ENCODE results near the gene RNF223. TPM values are rescaled to one million over a fixed set of nuclear protein-coding genes. Genes with fewer than 3 reads are reported as not detected.

RNF223 gene
- total and polyA plus RNA-seq, 4 donors: 0.20 TPM; not detected in 3

DNA sequence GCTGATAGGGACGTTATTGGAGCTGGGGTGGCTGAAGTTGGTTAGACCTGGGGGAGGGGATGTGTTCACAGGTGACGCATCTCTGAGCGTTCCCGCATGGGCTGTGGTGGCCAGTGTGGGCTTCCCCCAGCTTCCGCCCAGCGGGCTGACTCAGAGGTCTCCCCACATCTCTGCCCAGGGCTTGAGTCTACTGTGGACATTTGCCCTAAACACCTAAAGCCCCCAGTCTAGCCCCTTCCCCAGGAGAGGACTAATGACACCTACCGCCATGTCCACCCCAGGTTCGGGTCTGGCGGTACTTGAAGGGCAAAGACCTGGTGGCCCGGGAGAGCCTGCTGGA lies 52.2 kb downstream of the RNF223 start:
- 100% methylated on average over 9 of the region's 10 CpGs for WGBS (ENCODE audit: insufficient coverage)
- Histone ChIP-seq H3K27ac (ENCODE audit: low read depth, low read length) (no peak overlapping the region), H3K4me1 (ENCODE audit: control insufficient read depth, insufficient read depth, low read length) (peaks cover 71% of the 10 kb centered on the region), H3K36me3 (ENCODE audit: control insufficient read depth, insufficient read depth, low read length) (peaks cover 56% of the 10 kb centered on the region), H3K9me3 (ENCODE audit: control insufficient read depth, insufficient read depth, low read length) (no peaks in the 10 kb centered on the region), H3K27me3 (ENCODE audit: control insufficient read depth, insufficient read depth, low read length) (no peaks in the 10 kb centered on the region), H3K4me3 (ENCODE audit: low read depth, low read length) (no peak overlapping the region)
- no peak for DNase-seq (ENCODE audit: low read depth in 4 of 6, low spot score in 6 of 6)

- Histone ChIP-seq H3K36me3 (ENCODE audit: control insufficient read depth, insufficient read depth, low read length) (peaks cover 49% of the 10 kb centered on the region), H3K27me3 (ENCODE audit: control insufficient read depth, insufficient read depth, low read length) (no peaks in the 10 kb centered on the region), H3K4me3 (ENCODE audit: low read depth, low read length) (peak overlapping the region; percentile 50), H3K4me1 (ENCODE audit: control insufficient read depth, insufficient read depth, low read length) (peaks cover 65% of the 10 kb centered on the region), H3K9me3 (ENCODE audit: control insufficient read depth, insufficient read depth, low read length) (no peaks in the 10 kb centered on the region), H3K27ac (ENCODE audit: low read depth, low read length) (peak overlapping the region; percentile 33)
- DNase-seq (ENCODE audit: low read depth in 4 of 6, low spot score in 6 of 6): peak in 2 of 6 donors; percentile 74 to 78
- WGBS (ENCODE audit: insufficient coverage): 10% methylated on average over 23 of the region's 33 CpGs
Measured at GRCh38 chr1:1021010-1021919, 52.8 kb downstream of the RNF223 start.

Other genes with a start within 250 kb of the RNF223 start
- gene SAMD11, start 150.4 kb downstream of the RNF223 start, total RNA-seq: 10 to 100 TPM; 12.0 to 29.5 TPM
- gene SAMD11, start 150.4 kb downstream of the RNF223 start, polyA plus RNA-seq (ENCODE audit: insufficient read length in 2 of 2): 10 to 100 TPM; 28.3 to 36.9 TPM
- gene NOC2L, start 115.0 kb downstream of the RNF223 start, total RNA-seq: 10 to 100 TPM; 33.1 to 48.3 TPM
- gene NOC2L, start 115.0 kb downstream of the RNF223 start, polyA plus RNA-seq (ENCODE audit: insufficient read length in 2 of 2): 10 to 100 TPM; 63.6 to 68.5 TPM
- gene KLHL17, start 113.7 kb downstream of the RNF223 start, total RNA-seq: 1 to 10 TPM; 5.4 to 9.1 TPM
- 10 to 100 TPM; 26.0 to 27.4 TPM for gene KLHL17, start 113.7 kb downstream of the RNF223 start, polyA plus RNA-seq (ENCODE audit: insufficient read length in 2 of 2)
- not detected for gene PLEKHN1, start 107.8 kb downstream of the RNF223 start, total RNA-seq
- gene PLEKHN1, start 107.8 kb downstream of the RNF223 start, polyA plus RNA-seq (ENCODE audit: insufficient read length in 2 of 2): under 1 TPM in 1 of 2 donors, not detected in 1; 0.26 TPM
- gene PERM1, start 92.2 kb downstream of the RNF223 start, total RNA-seq: not detected
- under 1 TPM in 1 of 2 donors, not detected in 1; 0.39 TPM for gene PERM1, start 92.2 kb downstream of the RNF223 start, polyA plus RNA-seq (ENCODE audit: insufficient read length in 2 of 2)
- gene HES4, start 74.2 kb downstream of the RNF223 start, total RNA-seq: 10 to 100 TPM; 12.3 to 77.1 TPM
- gene HES4, start 74.2 kb downstream of the RNF223 start, polyA plus RNA-seq (ENCODE audit: insufficient read length in 2 of 2): 10 to 100 TPM; 72.3 to 74.0 TPM
- gene ISG15, start 60.8 kb downstream of the RNF223 start, total RNA-seq: 10 to 100 TPM; 34.4 to 48.8 TPM
- 10 to 100 TPM; 27.7 to 28.0 TPM for gene ISG15, start 60.8 kb downstream of the RNF223 start, polyA plus RNA-seq (ENCODE audit: insufficient read length in 2 of 2)
- 10 to 100 TPM; 62.8 to 75.7 TPM for gene AGRN, start 54.2 kb downstream of the RNF223 start, total RNA-seq
- gene AGRN, start 54.2 kb downstream of the RNF223 start, polyA plus RNA-seq (ENCODE audit: insufficient read length in 2 of 2): 100 to 1,000 TPM; 274 to 280 TPM
- gene C1orf159, start 41.8 kb upstream of the RNF223 start, total RNA-seq: 1 to 10 TPM; 4.4 to 9.9 TPM
- 10 to 100 TPM; 22.3 to 27.0 TPM for gene C1orf159, start 41.8 kb upstream of the RNF223 start, polyA plus RNA-seq (ENCODE audit: insufficient read length in 2 of 2)
- 1 to 10 TPM in 1 of 2 donors, under 1 TPM in 1; 0.79 to 2.1 TPM for gene TTLL10, start 99.6 kb upstream of the RNF223 start, total RNA-seq
- gene TTLL10, start 99.6 kb upstream of the RNF223 start, polyA plus RNA-seq (ENCODE audit: insufficient read length in 2 of 2): 1 to 10 TPM; 1.2 to 1.3 TPM
- under 1 TPM; 0.20 to 0.22 TPM for gene TNFRSF18, start 132.3 kb upstream of the RNF223 start, total RNA-seq
- under 1 TPM; 0.36 to 0.68 TPM for gene TNFRSF18, start 132.3 kb upstream of the RNF223 start, polyA plus RNA-seq (ENCODE audit: insufficient read length in 2 of 2)
- 1 to 10 TPM in 1 of 2 donors, under 1 TPM in 1; 0.20 to 1.5 TPM for gene TNFRSF4, start 139.8 kb upstream of the RNF223 start, total RNA-seq
- gene TNFRSF4, start 139.8 kb upstream of the RNF223 start, polyA plus RNA-seq (ENCODE audit: insufficient read length in 2 of 2): 1 to 10 TPM; 1.0 to 1.2 TPM
- gene SDF4, start 157.7 kb upstream of the RNF223 start, total RNA-seq: 10 to 100 TPM; 31.0 to 86.7 TPM
- 100 to 1,000 TPM; 125 to 160 TPM for gene SDF4, start 157.7 kb upstream of the RNF223 start, polyA plus RNA-seq (ENCODE audit: insufficient read length in 2 of 2)
- 10 to 100 TPM; 11.5 to 30.4 TPM for gene B3GALT6, start 157.9 kb upstream of the RNF223 start, total RNA-seq
- gene B3GALT6, start 157.9 kb upstream of the RNF223 start, polyA plus RNA-seq (ENCODE audit: insufficient read length in 2 of 2): 10 to 100 TPM; 39.7 to 40.1 TPM
- gene C1QTNF12, start 172.4 kb upstream of the RNF223 start, total RNA-seq: 10 to 100 TPM in 1 of 2 donors, 1 to 10 TPM in 1; 2.7 to 10.4 TPM
- gene C1QTNF12, start 172.4 kb upstream of the RNF223 start, polyA plus RNA-seq (ENCODE audit: insufficient read length in 2 of 2): 1 to 10 TPM; 1.4 to 5.7 TPM
- gene UBE2J2, start 199.5 kb upstream of the RNF223 start, total RNA-seq: 10 to 100 TPM; 26.4 to 42.4 TPM
- 10 to 100 TPM; 65.6 to 82.9 TPM for gene UBE2J2, start 199.5 kb upstream of the RNF223 start, polyA plus RNA-seq (ENCODE audit: insufficient read length in 2 of 2)
- 10 to 100 TPM in 1 of 2 donors, 1 to 10 TPM in 1; 2.2 to 10.3 TPM for gene SCNN1D, start 206.1 kb upstream of the RNF223 start, total RNA-seq
- 10 to 100 TPM; 16.8 to 24.5 TPM for gene SCNN1D, start 206.1 kb upstream of the RNF223 start, polyA plus RNA-seq (ENCODE audit: insufficient read length in 2 of 2)
- 10 to 100 TPM; 58.7 to 70.6 TPM for gene ACAP3, start 233.6 kb upstream of the RNF223 start, total RNA-seq
- 100 to 1,000 TPM; 222 to 265 TPM for gene ACAP3, start 233.6 kb upstream of the RNF223 start, polyA plus RNA-seq (ENCODE audit: insufficient read length in 2 of 2)
- gene PUSL1, start 234.3 kb upstream of the RNF223 start, total RNA-seq: 10 to 100 TPM in 1 of 2 donors, 1 to 10 TPM in 1; 6.2 to 14.2 TPM
- 10 to 100 TPM; 16.0 to 17.7 TPM for gene PUSL1, start 234.3 kb upstream of the RNF223 start, polyA plus RNA-seq (ENCODE audit: insufficient read length in 2 of 2)